ENCODE data around the gene SMC6. TPM values are rescaled to one million over a fixed set of nuclear protein-coding genes. Genes with fewer than 3 reads are reported as not detected.

Gene SMC6
- total RNA-seq, 1 experiment from 2014 or later = 32.7 TPM

- in situ Hi-C loops (cut with HindIII; ENCODE audit: low sequenced_read_pairs) = no loop called here
- DNase-seq (ENCODE audit: low spot score) = peak; percentile 24
Measured at GRCh38 chr2:17719562-17720371, 33.8 kb downstream of the SMC6 start.

GRCh38 chr2:17718689-17719088 lies 34.9 kb downstream of the SMC6 start:
- DNase-seq (ENCODE audit: low spot score) = no peak
- in situ Hi-C loops (cut with HindIII; ENCODE audit: low sequenced_read_pairs) = no loop called here

- DNase-seq (ENCODE audit: low spot score) = no peak
- in situ Hi-C loops (cut with HindIII; ENCODE audit: low sequenced_read_pairs) = no loop called here
Measured at GRCh38 chr2:17717666-17718065, 35.9 kb downstream of the SMC6 start.

- in situ Hi-C loops (cut with HindIII; ENCODE audit: low sequenced_read_pairs) = no loop called here
- DNase-seq (ENCODE audit: low spot score) = no peak
Measured at GRCh38 chr2:17713291-17713690, 40.3 kb downstream of the SMC6 start.

GRCh38 chr2:17710547-17711248 lies 42.9 kb downstream of the SMC6 start:
- in situ Hi-C loops (cut with HindIII; ENCODE audit: low sequenced_read_pairs) = no loop called here

GRCh38 chr2:17709897-17710296 lies 43.7 kb downstream of the SMC6 start:
- in situ Hi-C loops (cut with HindIII; ENCODE audit: low sequenced_read_pairs) = no loop called here
- DNase-seq (ENCODE audit: low spot score) = no peak

More at GRCh38 chr2:17710547-17711248, 42.9 kb downstream of the SMC6 start:
- no peak for DNase-seq (ENCODE audit: low spot score)

GRCh38 chr2:17708501-17708900 lies 45.1 kb downstream of the SMC6 start:
- in situ Hi-C loops (cut with HindIII; ENCODE audit: low sequenced_read_pairs) = no loop called here
- no peak for DNase-seq (ENCODE audit: low spot score)

- in situ Hi-C loops (cut with HindIII; ENCODE audit: low sequenced_read_pairs) = no loop called here
- no peak for DNase-seq (ENCODE audit: low spot score)
Measured at GRCh38 chr2:17706845-17707244, 46.8 kb downstream of the SMC6 start.

GRCh38 chr2:17690776-17691175 lies 62.8 kb downstream of the SMC6 start:
- DNase-seq (ENCODE audit: low spot score) = no peak
- in situ Hi-C loops (cut with HindIII; ENCODE audit: low sequenced_read_pairs) = no loop called here

- DNase-seq (ENCODE audit: low spot score) = no peak
- in situ Hi-C loops (cut with HindIII; ENCODE audit: low sequenced_read_pairs) = no loop called here
Measured at GRCh38 chr2:17689010-17689409, 64.6 kb downstream of the SMC6 start.

- DNase-seq (ENCODE audit: low spot score) = no peak
- in situ Hi-C loops (cut with HindIII; ENCODE audit: low sequenced_read_pairs) = no loop called here
Measured at GRCh38 chr2:17688600-17688999, 65.0 kb downstream of the SMC6 start.

GRCh38 chr2:17683981-17684380 lies 69.6 kb downstream of the SMC6 start:
- no peak for DNase-seq (ENCODE audit: low spot score)
- in situ Hi-C loops (cut with HindIII; ENCODE audit: low sequenced_read_pairs) = no loop called here

GRCh38 chr2:17682098-17682857 lies 71.3 kb downstream of the SMC6 start:
- in situ Hi-C loops (cut with HindIII; ENCODE audit: low sequenced_read_pairs) = no loop called here
- DNase-seq (ENCODE audit: low spot score) = no peak

- in situ Hi-C loops (cut with HindIII; ENCODE audit: low sequenced_read_pairs) = no loop called here
Measured at GRCh38 chr2:17680119-17680518, 73.5 kb downstream of the SMC6 start.

GRCh38 chr2:17674817-17675216 lies 78.8 kb downstream of the SMC6 start:
- in situ Hi-C loops (cut with HindIII; ENCODE audit: low sequenced_read_pairs) = no loop called here

More at GRCh38 chr2:17680119-17680518, 73.5 kb downstream of the SMC6 start:
- DNase-seq (ENCODE audit: low spot score) = no peak

GRCh38 chr2:17672583-17673317 lies 80.9 kb downstream of the SMC6 start:
- in situ Hi-C loops (cut with HindIII; ENCODE audit: low sequenced_read_pairs) = no loop called here
- DNase-seq (ENCODE audit: low spot score) = no peak

More at GRCh38 chr2:17674817-17675216, 78.8 kb downstream of the SMC6 start:
- DNase-seq (ENCODE audit: low spot score) = no peak

- in situ Hi-C loops (cut with HindIII; ENCODE audit: low sequenced_read_pairs) = no loop called here
- DNase-seq (ENCODE audit: low spot score) = no peak
Measured at GRCh38 chr2:17667898-17668297, 85.7 kb downstream of the SMC6 start.

GRCh38 chr2:17664534-17664933 lies 89.1 kb downstream of the SMC6 start:
- in situ Hi-C loops (cut with HindIII; ENCODE audit: low sequenced_read_pairs) = no loop called here
- DNase-seq (ENCODE audit: low spot score) = no peak

- DNase-seq (ENCODE audit: low spot score) = no peak
- in situ Hi-C loops (cut with HindIII; ENCODE audit: low sequenced_read_pairs) = no loop called here
Measured at GRCh38 chr2:17662723-17663122, 90.9 kb downstream of the SMC6 start.

Measured in G401 (cell line).